Lower lobe of right lung (tissue), 2 donors: ENCODE results near the gene KLHL26. TPM values are rescaled to one million over a fixed set of nuclear protein-coding genes. Genes with fewer than 3 reads are reported as not detected.
"Not testable (repeated sequence)": the region's sequence is repeated elsewhere in the genome, so short reads cannot be mapped to it uniquely, and the experiment has no call there.

Source experiments
- ATAC-seq, 2 donors: fragments of 200-7000 bp; cut with Tn5 transposase; one replicate each; pipeline ENCODE4 v1.9.1; 2020 to 2022; ENCODE audit warnings: mild to moderate bottlenecking in 2 of 2, moderate library complexity in 2 of 2
- DNase-seq: peaks from one replicate; pipeline ENCODE4 v3.0.0-alpha.2; 2020
- H3K27ac ChIP-seq: fragments of 200-600 bp; one replicate; pipeline ENCODE4 v1.8.0; 2022
- H3K27me3 ChIP-seq: fragments of 200-600 bp; one replicate; pipeline ENCODE4 v1.8.0; 2022; ENCODE audit warnings: low read depth
- H3K36me3 ChIP-seq: fragments of 200-600 bp; one replicate; pipeline ENCODE4 v1.8.0; 2022; ENCODE audit warnings: mild to moderate bottlenecking
- H3K4me1 ChIP-seq: fragments of 200-600 bp; one replicate; pipeline ENCODE4 v1.8.0; 2022
- H3K4me3 ChIP-seq: fragments of 200-600 bp; one replicate; pipeline ENCODE4 v1.8.0; 2022; ENCODE audit warnings: mild to moderate bottlenecking
- H3K9me3 ChIP-seq: fragments of 200-600 bp; one replicate; pipeline ENCODE4 v1.8.0; 2022
- CTCF ChIP-seq: fragments of 200-600 bp; IDR thresholded peaks from one replicate; pipeline ENCODE4 v1.8.0; 2022; ENCODE audit warnings: antibody characterized with exemption, mild to moderate bottlenecking
- intact Hi-C: fragments of 100-400 bp; cut with DNase I; formaldehyde crosslinking; loops from one replicate; pipeline ENCODE4 v1.11.0; 2022
- total RNA-seq: library from RNA; stranded (reverse); fragmentation: NEBNext Ultra II Directional; extraction: Animal tissue kit (Norgen Biotek cat#: 25700); gene quantifications from one replicate; pipeline ENCODE4 v1.2.1, GENCODE V29; 2021
- donor health status: DM: no; HTN: yes; CAD: no; lungs with severe emphysema.

Gene KLHL26
- total RNA-seq, 1 donor from 2014 or later, result 14.5 TPM

- no peak for TF ChIP-seq CTCF
- Histone ChIP-seq H3K4me1 (peaks cover 20% of the 10 kb centered on the region), H3K9me3 (no peaks in the 10 kb centered on the region), H3K36me3 (no peaks in the 10 kb centered on the region), H3K27me3 (peaks cover 54% of the 10 kb centered on the region), H3K27ac (no peak overlapping the region), H3K4me3 (no peak overlapping the region)
- intact Hi-C loops, result no loop called here
- DNase-seq, result no peak
- no peak for ATAC-seq
Observed at GRCh38 chr19:18599485-18599884, 37.3 kb upstream of the KLHL26 start.

DNA sequence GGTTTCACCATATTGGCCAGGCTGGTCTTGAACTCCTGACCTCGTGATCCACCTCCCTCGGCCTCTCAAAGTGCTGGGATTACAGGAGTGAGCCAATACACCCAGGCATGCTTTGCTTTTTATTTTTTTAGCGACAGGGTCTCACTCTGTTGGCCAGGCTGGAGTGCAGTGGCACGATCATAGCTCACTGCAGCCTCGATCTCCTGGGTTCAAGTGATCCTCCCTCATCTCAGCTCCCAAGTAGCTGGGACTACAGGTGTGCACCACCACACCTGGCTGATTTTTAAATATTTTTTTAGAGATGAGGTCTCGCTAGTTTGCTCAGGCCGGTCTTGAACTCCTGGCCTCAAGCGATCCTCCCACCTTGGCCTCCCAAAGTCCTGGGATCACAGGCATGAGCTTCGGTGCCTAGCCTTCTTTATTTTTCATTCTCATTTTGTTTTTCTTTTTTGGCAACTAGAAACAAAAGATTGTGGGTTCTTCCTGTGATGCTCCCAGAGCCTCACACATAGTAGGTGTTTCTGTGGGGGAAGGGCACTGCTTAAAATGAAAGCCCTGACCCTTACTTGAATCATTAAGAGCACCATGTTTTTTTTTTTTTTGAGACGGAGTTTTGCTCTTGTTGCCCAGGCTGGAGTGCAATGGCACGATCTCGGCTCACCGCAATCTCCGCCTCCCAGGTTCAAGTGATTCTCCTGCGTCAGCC is 36.0 kb upstream of the KLHL26 start:
- intact Hi-C loops, result not testable (repeated sequence)

GRCh38 chr19:18601875-18602274 is 35.0 kb upstream of the KLHL26 start:
- DNase-seq (no peak), ATAC-seq (no peak)
- H3K27me3 ChIP-seq, result peaks cover 73% of the 10 kb centered on the region
- no peak for TF ChIP-seq CTCF
- H3K9me3 ChIP-seq, result no peaks in the 10 kb centered on the region
- no peak overlapping the region for H3K27ac ChIP-seq
- no peaks in the 10 kb centered on the region for H3K36me3 ChIP-seq
- H3K4me3 ChIP-seq, result no peak overlapping the region
- H3K4me1 ChIP-seq, result peaks cover 10% of the 10 kb centered on the region
- intact Hi-C loops, result no loop called here

More for the DNA sequence above, 36.0 kb upstream of the KLHL26 start:
- H3K27me3 ChIP-seq, result peaks cover 68% of the 10 kb centered on the region
- H3K9me3 ChIP-seq, DNase-seq, H3K4me1 ChIP-seq, H3K4me3 ChIP-seq, H3K36me3 ChIP-seq, ATAC-seq, H3K27ac ChIP-seq: not testable (repeated sequence)

GRCh38 chr19:18603255-18603957 is 33.4 kb upstream of the KLHL26 start:
- peaks cover 79% of the 10 kb centered on the region for H3K27me3 ChIP-seq
- DNase-seq, result no peak
- intact Hi-C loops, result no loop called here
- H3K4me1 ChIP-seq, result peaks cover 23% of the 10 kb centered on the region
- no peak for ATAC-seq
- H3K9me3 ChIP-seq, result no peaks in the 10 kb centered on the region
- H3K4me3 ChIP-seq, result no peak overlapping the region
- peak; percentile 9 for TF ChIP-seq CTCF
- no peaks in the 10 kb centered on the region for H3K36me3 ChIP-seq
- no peak overlapping the region for H3K27ac ChIP-seq

- H3K9me3 ChIP-seq, result no peaks in the 10 kb centered on the region
- DNase-seq (no peak), ATAC-seq (no peak)
- H3K4me1 ChIP-seq, result peaks cover 23% of the 10 kb centered on the region
- H3K27ac ChIP-seq, result no peak overlapping the region
- H3K27me3 ChIP-seq, result peaks cover 79% of the 10 kb centered on the region
- TF ChIP-seq CTCF, result no peak
- no peak overlapping the region for H3K4me3 ChIP-seq
- no peaks in the 10 kb centered on the region for H3K36me3 ChIP-seq
- intact Hi-C loops, result no loop called here
Observed at GRCh38 chr19:18603958-18604819, 32.6 kb upstream of the KLHL26 start.
